H1 (cell line): ENCODE data around the gene ASPG. TPM values are rescaled to one million over a fixed set of nuclear protein-coding genes. Genes with fewer than 3 reads are reported as not detected.

Experiments used
- CHD1 ChIP-seq: IDR thresholded peaks from 2 replicates; pipeline ENCODE4 v1.6.1; 2012; ENCODE audit warnings: low read depth, low read length, improper control_type of control experiment
- CHD2 ChIP-seq: IDR thresholded peaks from 2 replicates; pipeline ENCODE4 v1.6.1; 2012; ENCODE audit warnings: low read length, improper control_type of control experiment
- GABPA ChIP-seq: IDR thresholded peaks from 2 replicates; pipeline ENCODE4 v1.6.1; 2011; ENCODE audit warnings: mild to moderate bottlenecking, low read length, moderate library complexity, borderline replicate concordance; ENCODE audit not compliant: insufficient read depth
- KDM1A ChIP-seq: fragments of 200-600, 300-600 bp; sonication (generic); IDR thresholded peaks from 2 replicates; pipeline ENCODE4 v1.7.1; 2016; ENCODE audit warnings: mild to moderate bottlenecking, low read length, borderline replicate concordance
- RBBP5 ChIP-seq: IDR thresholded peaks from 2 replicates; pipeline ENCODE4 v1.7.1; 2012; ENCODE audit warnings: low read depth, mild to moderate bottlenecking, inconsistent platforms, low read length, moderate library complexity, borderline replicate concordance
- SP1 ChIP-seq: IDR thresholded peaks from 2 replicates; pipeline ENCODE4 v1.6.1; 2011; ENCODE audit warnings: low read depth, low read length
- SP2 ChIP-seq: IDR thresholded peaks from 2 replicates; pipeline ENCODE4 v1.6.1; 2012; ENCODE audit warnings: mild to moderate bottlenecking, low read length, inconsistent platforms
- polyA plus RNA-seq, 7 experiments: library from polyadenylated mRNA; depleted of rRNA in 3 of 7; stranded (reverse) in 5 of 7; unstranded in 2 of 7; fragments of >200 nt in 5 of 7; fragments of 200-250 nt in 2 of 7; gene quantifications; 1 replicate in 5 of 7; 2 replicates in 1 of 7; 4 replicates in 1 of 7; pipeline versions ENCODE4 v1.2.1 to v1.2.3, GENCODE V29; 2011 to 2013; ENCODE audit warnings: missing spikeins in 2 of 7, mixed read lengths in 2 of 7
- total RNA-seq: library from RNA; stranded (reverse); fragmentation: NEBNext Ultra II Directional; extraction: Animal tissue kit (Norgen Biotek cat#: 25700); gene quantifications from 2 replicates; pipeline ENCODE4 v1.2.1, GENCODE V29; 2021

The ASPG gene
- total and polyA plus RNA-seq, 2 of the 8 experiments (the other 6 are each of a cell fraction or from before 2014, with no cell fraction given), result 0.34 to 0.59 TPM

DNA sequence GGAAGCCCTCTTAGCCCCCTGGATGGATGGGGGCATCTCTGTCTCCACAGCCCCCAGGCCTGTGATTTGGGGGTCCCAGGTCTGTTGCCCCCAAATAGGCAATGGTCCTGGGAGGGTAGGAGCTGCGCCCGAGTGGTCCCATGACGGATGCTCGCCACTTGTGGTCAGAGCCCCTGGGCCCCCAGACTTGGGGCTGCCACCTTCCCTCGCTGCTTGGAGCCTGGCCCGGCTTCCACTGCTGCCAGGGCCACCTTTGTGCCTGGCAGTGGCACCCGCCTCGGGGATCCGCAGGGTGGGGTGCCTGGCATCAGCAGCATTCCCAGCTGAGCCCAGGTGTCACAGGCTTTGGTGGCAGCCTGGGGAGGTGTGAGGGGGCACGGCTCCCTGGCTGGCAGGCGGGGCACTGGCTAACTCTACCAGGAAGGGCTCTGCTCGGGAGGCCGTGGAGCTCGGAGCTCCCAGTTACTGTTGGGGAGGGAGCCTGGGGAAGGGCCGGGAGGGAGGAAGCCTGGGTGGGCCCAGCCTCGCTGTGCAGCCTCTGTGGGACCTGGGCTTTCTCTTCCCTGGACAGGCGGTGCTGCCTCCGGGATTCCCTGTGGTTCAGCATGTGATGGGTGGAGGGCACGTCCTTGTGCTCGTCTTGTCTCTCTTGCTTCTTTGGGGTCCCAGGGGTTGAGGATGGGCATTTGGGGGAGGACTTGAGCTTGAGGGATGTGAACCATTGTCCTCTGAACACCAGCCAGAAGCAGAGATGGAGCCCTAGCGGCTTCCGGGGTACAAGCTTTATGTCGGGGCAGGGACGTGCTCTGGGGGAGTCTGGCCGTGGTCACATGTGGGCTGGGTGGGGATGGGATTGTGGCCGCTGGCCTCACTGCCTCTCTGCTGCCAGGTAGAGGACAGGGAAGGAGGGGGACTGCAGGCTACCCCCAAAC, 58.3 kb downstream of the ASPG start (continued):
- no peak for TF ChIP-seq SP2
- no peak for TF ChIP-seq KDM1A
- no peak for TF ChIP-seq CHD1
- TF ChIP-seq RBBP5, result no peak
- TF ChIP-seq SP1, result no peak
- TF ChIP-seq CHD2, result no peak
- TF ChIP-seq GABPA, result no peak
